ENCODE measurements around the gene CNKSR3. TPM values are rescaled to one million over a fixed set of nuclear protein-coding genes. Genes with fewer than 3 reads are reported as not detected.

Gene CNKSR3
- total RNA-seq, 1 experiment from 2014 or later: 10.3 TPM

DNA sequence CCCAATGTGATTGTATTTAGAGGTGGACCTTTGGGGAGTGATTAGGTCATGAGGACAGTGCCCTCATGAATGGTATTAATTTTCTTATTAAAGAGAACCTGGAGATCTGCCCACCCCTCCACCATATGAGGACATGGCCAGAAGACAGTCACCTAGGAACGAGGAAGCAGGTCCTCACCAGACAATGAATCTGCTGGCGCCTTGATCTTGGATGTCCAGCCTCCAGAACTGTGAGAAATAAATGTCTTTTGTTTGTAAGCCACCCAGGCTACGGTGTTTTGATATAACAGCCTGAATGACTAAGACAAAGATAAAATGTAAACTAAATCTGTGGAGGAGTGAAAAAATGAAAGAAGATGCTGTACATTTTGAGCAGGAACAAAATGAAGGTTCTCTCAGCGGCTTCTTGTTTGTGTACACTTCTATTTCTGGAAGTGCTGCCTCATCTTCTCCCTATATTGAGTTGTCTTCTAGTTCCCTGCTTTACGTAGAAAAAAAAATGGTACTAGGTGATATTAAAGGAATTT is 152.4 kb downstream of the CNKSR3 start:
- Histone ChIP-seq H3K27me3 (replicated peaks; ENCODE audit: insufficient read depth, low read depth, low read length, poor library complexity) (no peaks in the 10 kb centered on the region), H3K27ac (ENCODE audit: low read depth, low read length, poor library complexity, severe bottlenecking) (no peak overlapping the region), H3K4me3 (ENCODE audit: low read depth, low read length, poor library complexity, severe bottlenecking) (no peak overlapping the region), H3K4me1 (ENCODE audit: insufficient read depth, low read length, poor library complexity, severe bottlenecking) (peaks cover 2% of the 10 kb centered on the region), H3K36me3 (ENCODE audit: insufficient read depth, low read length, poor library complexity, severe bottlenecking) (no peaks in the 10 kb centered on the region), H3K9me3 (ENCODE audit: low read depth, low read length, poor library complexity, severe bottlenecking) (no peaks in the 10 kb centered on the region)
- intact Hi-C loops (cut with micrococcal nuclease; ENCODE audit: unreplicated experiment): no loop called here
- ChIA-PET POLR2A (ENCODE audit: low non-redundant PET) (no interaction called here), CTCF (no interaction called here)
- DNase-seq (ENCODE audit: low spot score): no peak
- BruUV-seq (replicated peaks): no TSS peak
- no peak for TF ChIP-seq EZH2 (IDR thresholded peaks at IDR 0.05; ENCODE audit: borderline replicate concordance, low read depth, low read length, poor library complexity, severe bottlenecking)
- TF ChIP-seq, protein P1, sequence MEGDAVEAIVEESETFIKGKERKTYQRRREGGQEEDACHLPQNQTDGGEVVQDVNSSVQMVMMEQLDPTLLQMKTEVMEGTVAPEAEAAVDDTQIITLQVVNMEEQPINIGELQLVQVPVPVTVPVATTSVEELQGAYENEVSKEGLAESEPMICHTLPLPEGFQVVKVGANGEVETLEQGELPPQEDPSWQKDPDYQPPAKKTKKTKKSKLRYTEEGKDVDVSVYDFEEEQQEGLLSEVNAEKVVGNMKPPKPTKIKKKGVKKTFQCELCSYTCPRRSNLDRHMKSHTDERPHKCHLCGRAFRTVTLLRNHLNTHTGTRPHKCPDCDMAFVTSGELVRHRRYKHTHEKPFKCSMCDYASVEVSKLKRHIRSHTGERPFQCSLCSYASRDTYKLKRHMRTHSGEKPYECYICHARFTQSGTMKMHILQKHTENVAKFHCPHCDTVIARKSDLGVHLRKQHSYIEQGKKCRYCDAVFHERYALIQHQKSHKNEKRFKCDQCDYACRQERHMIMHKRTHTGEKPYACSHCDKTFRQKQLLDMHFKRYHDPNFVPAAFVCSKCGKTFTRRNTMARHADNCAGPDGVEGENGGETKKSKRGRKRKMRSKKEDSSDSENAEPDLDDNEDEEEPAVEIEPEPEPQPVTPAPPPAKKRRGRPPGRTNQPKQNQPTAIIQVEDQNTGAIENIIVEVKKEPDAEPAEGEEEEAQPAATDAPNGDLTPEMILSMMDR (conservative IDR thresholded peaks at IDR 0.05; ENCODE audit: low read depth, low read length): no peak

DNA sequence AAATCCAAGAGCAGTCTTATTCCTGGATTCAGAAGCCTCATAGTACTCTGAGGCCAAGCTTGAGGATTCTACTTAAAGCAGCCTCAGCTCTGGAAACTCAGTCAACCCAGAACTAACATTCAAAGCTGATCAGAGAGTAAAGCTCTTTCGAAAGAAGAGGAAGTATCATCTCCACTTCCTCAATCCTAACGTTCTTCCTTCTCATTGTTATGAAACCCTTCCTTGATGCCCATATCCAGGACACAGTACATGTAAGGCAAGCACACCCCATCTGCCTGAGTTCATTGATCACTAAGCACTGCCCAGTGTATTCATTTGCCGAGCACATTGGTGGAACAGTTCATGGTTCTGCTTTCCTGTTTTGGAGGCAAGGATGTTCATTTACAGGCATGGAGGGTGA is 153.8 kb downstream of the CNKSR3 start, which contains the start of gene IPCEF1:
IPCEF1 (minus strand) TSS at position 114 of the 400 bp plus-strand sequence. CDS start 90,856 bp downstream, outside the sequence.
- Histone ChIP-seq H3K27me3 (replicated peaks; ENCODE audit: insufficient read depth, low read depth, low read length, poor library complexity) (no peaks in the 10 kb centered on the region), H3K4me3 (ENCODE audit: low read depth, low read length, poor library complexity, severe bottlenecking) (no peak within 1 kb of the TSS), H3K36me3 (ENCODE audit: insufficient read depth, low read length, poor library complexity, severe bottlenecking) (no peaks in the 10 kb centered on the region), H3K27ac (ENCODE audit: low read depth, low read length, poor library complexity, severe bottlenecking) (no peak within 1 kb of the TSS), H3K9me3 (ENCODE audit: low read depth, low read length, poor library complexity, severe bottlenecking) (no peaks in the 10 kb centered on the region), H3K4me1 (ENCODE audit: insufficient read depth, low read length, poor library complexity, severe bottlenecking) (peaks cover 6% of the 10 kb centered on the region)
- ChIA-PET POLR2A (ENCODE audit: low non-redundant PET) (no interaction called here), CTCF (no interaction called here)
- no TSS peak for BruUV-seq (replicated peaks)
- DNase-seq (ENCODE audit: low spot score): no peak
- intact Hi-C loops (cut with micrococcal nuclease; ENCODE audit: unreplicated experiment): no loop called here
- TF ChIP-seq, protein P1 (conservative IDR thresholded peaks at IDR 0.05; ENCODE audit: low read depth, low read length): no peak
- TF ChIP-seq EZH2 (IDR thresholded peaks at IDR 0.05; ENCODE audit: borderline replicate concordance, low read depth, low read length, poor library complexity, severe bottlenecking): no peak

DNA sequence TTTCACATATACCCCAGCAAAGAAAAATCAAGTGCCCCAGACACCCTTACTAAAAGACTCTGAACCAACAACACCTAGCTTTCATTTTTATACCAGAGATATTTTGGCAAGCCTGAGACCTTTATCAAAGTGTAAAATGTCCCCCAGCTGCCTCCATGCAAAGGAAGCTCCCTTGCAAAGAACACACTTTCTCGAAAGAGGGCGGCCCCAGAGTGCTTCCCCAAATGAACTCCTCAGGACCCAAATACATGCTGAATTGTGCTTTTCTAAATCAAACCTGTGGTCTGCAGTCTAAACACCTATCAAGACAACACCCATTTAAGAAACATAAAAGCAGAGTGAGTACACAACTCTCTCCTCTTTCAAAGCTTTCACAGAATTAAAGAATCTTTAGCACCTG is 154.4 kb downstream of the CNKSR3 start:
- CTCF ChIA-PET: interaction anchor here (0.6 kb wide), 1 partner anchor 204 kb away, joined by 3 read pairs; no protein-coding TSS in a partner anchor

More for the DNA sequence above, 154.4 kb downstream of the CNKSR3 start:
- H3K27me3 ChIP-seq (replicated peaks; ENCODE audit: insufficient read depth, low read depth, low read length, poor library complexity): no peaks in the 10 kb centered on the region
- TF ChIP-seq EZH2 (IDR thresholded peaks at IDR 0.05; ENCODE audit: borderline replicate concordance, low read depth, low read length, poor library complexity, severe bottlenecking): no peak
- TF ChIP-seq, protein P1 (conservative IDR thresholded peaks at IDR 0.05; ENCODE audit: low read depth, low read length): no peak
- no peaks in the 10 kb centered on the region for H3K9me3 ChIP-seq (ENCODE audit: low read depth, low read length, poor library complexity, severe bottlenecking)
- POLR2A ChIA-PET (ENCODE audit: low non-redundant PET): no interaction called here
- intact Hi-C loops (cut with micrococcal nuclease; ENCODE audit: unreplicated experiment): no loop called here
- DNase-seq (ENCODE audit: low spot score): no peak
- no peaks in the 10 kb centered on the region for H3K36me3 ChIP-seq (ENCODE audit: insufficient read depth, low read length, poor library complexity, severe bottlenecking)
- H3K4me1 ChIP-seq (ENCODE audit: insufficient read depth, low read length, poor library complexity, severe bottlenecking): peaks cover 6% of the 10 kb centered on the region
- H3K4me3 ChIP-seq (ENCODE audit: low read depth, low read length, poor library complexity, severe bottlenecking): no peak overlapping the region
- no TSS peak for BruUV-seq (replicated peaks)
- H3K27ac ChIP-seq (ENCODE audit: low read depth, low read length, poor library complexity, severe bottlenecking): no peak overlapping the region
